HG02943 (cell line): Measurements from ENCODE around the gene TRPM4.
"Not testable (repeated sequence)": the region's sequence is repeated elsewhere in the genome, so short reads cannot be mapped to it uniquely, and the experiment has no call there.

Experiments used
- ATAC-seq: cut with Tn5 transposase; IDR thresholded peaks from one replicate; pipeline ENCODE4 v1.9.1; 2021; ENCODE audit warnings: mild to moderate bottlenecking, low read depth, moderate library complexity; ENCODE audit not compliant: unreplicated experiment

TRPM4 gene

GRCh38 chr19:49222528-49222927 is 64.9 kb downstream of the TRPM4 start:
- ATAC-seq, result no peak

DNA sequence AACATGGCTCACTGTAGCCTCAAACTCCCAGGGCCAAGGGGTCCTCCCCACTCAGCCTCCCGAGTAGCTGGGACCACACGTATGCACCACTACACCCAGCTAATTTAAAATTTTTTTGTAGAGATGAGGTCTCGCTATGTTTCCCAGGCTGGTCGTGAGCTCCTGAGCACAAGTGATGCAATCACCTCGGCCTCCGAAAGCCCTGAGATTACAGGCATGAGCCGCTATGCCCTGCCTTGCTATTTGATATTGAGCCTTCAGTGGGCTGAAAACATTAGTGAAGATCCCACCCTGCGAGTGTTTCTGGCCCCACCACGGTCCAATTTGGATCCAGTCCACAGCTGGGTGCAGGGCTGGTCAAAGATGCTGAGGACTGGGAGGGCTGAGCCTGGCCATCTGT is 65.9 kb downstream of the TRPM4 start:
- ATAC-seq, result no peak

DNA sequence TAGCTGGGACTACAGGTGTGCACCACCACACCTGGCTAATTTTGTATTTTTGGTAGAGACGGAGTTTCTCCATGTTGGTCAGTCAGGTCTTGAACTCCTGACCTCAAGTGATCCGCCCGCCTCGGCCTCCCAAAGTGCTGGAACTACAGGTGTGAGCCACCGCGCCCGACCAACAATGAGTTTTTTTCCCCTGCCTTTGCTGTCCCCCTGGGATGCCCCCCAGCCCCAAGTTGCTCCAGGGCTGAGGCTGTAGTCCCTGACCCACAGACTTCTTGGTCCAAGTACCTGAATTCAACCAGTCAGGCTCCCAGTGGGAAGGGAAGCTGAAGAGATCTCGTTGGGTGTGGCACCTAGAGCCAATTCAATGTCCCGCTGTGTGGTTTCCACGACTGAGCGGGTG is 66.8 kb downstream of the TRPM4 start:
- ATAC-seq, result not testable (repeated sequence)

GRCh38 chr19:49224879-49225278 is 67.3 kb downstream of the TRPM4 start:
- no peak for ATAC-seq

DNA sequence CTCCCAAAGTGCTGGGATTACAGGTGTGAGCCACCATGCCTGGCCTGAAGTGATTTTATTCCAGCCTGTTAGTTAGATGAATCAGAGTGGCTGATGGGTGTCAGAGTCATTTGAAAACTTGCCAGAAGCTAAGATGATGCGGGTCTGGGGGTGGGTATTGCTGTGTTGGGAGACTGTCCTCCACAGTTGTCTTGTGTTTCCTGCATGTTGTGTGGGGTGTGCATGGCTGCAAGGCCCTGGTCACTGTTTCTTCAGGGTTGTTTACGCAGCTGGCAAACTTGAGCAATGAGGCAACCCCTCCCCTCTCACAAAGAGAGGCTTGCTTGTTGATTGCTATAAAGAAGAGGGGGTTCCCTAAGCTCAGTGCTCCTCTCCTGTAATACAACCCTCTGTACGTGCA is 71.8 kb downstream of the TRPM4 start:
- ATAC-seq, result no peak

- ATAC-seq, result no peak
Observed at GRCh38 chr19:49231389-49231788, 73.8 kb downstream of the TRPM4 start.

DNA sequence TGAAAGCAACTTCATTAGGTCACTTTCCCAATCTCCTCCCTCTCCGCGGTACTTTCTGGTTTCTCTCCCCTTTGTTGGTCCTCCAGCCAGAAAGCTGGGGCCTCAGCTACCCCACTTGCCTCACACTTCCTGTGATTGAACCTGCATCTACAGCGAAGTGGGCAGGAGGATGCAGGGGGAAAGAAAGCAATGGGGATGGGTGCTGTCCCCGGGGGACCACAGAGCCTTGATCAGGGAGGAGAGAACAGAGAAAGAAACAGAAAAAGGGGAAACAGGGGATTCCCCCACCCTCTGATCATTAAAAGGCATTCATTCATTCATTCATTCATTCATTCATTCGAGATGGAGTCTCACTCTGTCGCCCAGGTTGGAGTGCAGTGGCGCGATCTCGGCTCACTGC is 74.2 kb downstream of the TRPM4 start:
- no peak for ATAC-seq

DNA sequence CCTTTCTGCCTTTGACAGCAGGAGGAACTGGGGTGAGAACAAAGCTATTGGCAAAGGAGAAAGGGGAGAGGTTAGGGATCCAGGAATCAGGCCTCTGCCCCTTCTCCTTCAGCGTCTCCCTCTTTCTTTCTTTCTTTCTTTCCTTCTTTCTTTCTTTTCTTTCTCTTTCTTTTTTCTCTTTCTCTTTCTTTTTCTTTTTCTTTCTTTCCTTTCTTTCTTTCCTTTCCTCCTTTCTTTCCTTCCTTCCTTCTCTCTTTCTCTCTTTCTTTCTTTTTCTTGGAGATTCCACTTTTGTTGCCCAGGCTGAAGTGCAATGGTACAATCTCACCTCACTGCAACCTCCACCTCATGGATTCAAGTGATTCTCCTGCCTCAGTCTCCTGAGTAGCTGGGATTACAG is 75.6 kb downstream of the TRPM4 start:
- ATAC-seq, result no peak

DNA sequence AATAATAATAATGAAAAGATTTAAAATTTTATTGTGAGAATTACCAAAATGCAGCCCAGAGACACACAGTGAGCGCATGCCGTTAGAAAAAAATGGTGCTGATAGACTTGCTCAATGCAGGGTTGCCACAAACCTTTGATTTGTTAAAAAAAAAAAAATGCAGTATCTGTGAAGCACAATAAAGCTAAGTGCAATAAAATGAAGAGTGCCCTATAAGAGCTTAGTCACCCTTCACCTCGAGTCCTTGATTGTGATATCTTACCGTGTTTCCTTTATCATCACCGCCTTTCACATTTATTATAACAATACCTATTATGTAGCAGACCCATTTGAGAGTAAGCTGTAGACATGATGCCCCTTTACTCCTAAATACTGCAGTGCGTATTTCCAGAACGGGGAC is 84.2 kb downstream of the TRPM4 start:
- no peak for ATAC-seq

DNA sequence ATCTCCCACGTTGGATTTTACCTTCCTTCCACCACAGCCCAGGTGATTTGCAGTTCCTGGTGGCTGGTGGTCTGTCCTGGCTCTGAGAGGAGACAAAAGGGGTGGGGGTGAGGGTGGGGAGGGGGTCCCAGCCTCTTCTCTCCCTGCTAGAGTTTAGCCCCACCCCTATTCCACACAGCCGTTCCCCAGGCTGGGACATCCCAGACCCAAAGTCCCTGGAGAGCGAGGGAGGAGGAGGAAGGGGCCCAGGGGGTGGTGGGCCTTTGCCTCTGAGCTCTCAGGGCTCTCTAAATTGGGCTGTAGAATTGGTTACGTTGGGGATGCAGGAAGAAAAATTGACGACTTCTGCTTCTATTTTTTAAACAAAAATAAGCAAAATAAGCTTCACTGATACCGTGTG is 85.5 kb downstream of the TRPM4 start:
- ATAC-seq, result no peak

GRCh38 chr19:49243726-49244125 is 86.1 kb downstream of the TRPM4 start:
- no peak for ATAC-seq

DNA sequence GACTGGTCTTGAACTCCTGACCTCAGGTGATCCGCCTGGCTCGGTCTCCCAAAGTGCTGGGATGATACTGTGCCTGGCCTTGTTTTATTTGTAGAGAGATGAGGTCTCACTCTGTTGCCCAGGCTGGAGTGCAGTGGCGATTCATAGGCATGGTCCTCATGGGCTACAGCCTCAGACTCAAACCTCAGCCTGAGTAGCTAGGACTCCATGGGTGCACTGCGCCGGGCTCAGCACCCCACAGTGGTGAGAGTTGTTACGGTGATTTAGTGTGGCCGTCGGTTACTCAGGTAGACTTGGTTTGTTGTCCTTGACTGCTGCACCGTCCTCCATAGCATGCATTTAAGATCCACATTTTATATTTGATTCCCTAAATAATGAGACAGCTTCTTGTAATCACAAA is 86.7 kb downstream of the TRPM4 start:
- ATAC-seq, result no peak

DNA sequence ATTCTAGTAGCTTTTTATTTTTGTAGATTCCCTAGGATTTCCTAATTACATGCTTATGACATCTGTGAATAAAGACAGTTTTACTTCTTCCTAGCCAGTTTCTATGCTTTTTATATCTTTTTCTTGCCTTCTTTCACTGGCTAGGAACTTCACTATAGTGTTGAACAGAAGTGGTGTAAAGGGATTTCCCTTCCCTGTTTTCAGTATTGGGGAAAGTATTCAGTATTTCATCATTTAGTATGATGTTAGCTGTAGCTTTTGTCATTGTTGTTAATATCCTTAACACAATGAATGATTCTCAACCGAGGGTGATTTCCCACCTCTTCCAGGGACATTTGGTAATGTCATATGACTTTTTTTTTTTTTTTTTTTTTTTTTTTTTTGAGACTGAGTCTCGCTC is 90.1 kb downstream of the TRPM4 start:
- no peak for ATAC-seq

- ATAC-seq, result no peak
Observed at GRCh38 chr19:49249933-49250332, 92.3 kb downstream of the TRPM4 start.

DNA sequence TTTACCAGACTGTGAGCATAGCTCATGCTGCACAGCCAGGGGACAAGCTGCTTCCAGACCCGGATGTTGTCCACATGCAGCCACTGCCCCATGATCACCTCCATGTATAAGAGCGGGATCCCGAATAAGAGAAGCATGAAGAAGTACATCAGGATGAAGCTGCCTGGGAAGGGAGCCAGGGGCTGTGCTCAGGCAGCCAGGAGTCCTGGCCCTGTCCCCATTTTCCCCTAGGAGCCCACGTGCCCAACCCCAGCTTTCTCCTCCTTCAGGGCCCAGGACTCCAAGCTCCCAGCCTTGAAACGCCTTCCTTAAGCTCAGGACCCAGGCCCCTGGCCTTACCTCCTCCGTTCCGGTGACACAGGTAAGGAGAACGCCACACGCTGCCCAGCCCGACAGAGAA is 98.1 kb downstream of the TRPM4 start:
- ATAC-seq, result no peak

- ATAC-seq, result no peak
Observed at GRCh38 chr19:49256691-49257090, 99.1 kb downstream of the TRPM4 start.
